Renal cortical epithelial cell (primary cell): ENCODE data around the gene SCN1B. TPM values are rescaled to one million over a fixed set of nuclear protein-coding genes. Genes with fewer than 3 reads are reported as not detected.

Source experiments
- DNase-seq: peaks from one replicate; pipeline ENCODE4 v3.0.0-alpha.2; 2011; ENCODE audit warnings: low read depth
- total RNA-seq: library from RNA; depleted of rRNA; stranded (reverse); fragments of >200 nt; gene quantifications from 2 replicates; pipeline ENCODE4 v1.2.3, GENCODE V29; 2014

Gene SCN1B
- total RNA-seq, 1 donor from 2014 or later, result 2.7 TPM

GRCh38 chr19:35053667-35054293 is 23.5 kb downstream of the SCN1B start:
- no peak for DNase-seq

DNA sequence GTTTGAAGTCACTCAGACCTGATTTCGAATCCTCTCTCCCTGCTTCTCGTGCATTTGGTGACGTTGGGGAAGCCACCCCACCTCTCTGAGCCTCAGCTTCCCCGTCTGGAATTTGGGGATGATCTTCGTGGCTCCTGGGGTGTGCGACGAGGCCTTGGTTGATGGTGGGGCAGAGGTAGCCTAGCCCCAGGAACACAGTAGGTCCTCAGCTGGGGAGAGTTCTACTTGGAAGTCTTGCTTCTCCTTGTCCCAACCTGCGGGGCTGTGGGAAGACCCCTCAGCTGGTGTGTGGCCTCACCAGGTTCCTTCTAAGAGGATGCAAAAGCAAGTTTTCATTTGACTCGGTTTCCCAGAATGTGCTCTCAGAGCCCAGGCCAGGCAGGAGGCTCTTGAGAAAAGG is 24.4 kb downstream of the SCN1B start:
- no peak for DNase-seq

DNA sequence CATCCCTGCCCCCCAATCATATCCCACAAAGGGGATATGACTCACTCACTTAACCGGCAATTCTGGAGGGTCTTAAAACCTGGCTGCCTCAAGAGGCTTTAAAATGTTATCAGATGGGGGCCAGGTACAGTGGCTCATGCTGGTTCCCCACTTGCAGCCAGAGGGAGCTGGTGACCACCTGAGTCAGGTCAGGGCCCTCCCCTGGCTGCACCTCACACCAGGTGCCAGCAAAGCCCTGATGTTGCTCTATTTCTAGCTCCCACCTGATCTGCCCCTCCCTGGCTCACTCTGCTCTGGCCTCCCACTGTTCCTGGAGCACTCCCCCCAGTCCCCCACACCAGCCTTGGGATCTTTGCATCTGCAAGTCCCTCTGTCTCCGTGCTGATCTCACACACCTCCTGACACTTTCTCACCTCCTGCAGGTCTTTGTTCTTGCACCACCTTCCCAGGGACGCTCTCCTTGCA is 25.5 kb downstream of the SCN1B start:
- no peak for DNase-seq

GRCh38 chr19:35056513-35057063 is 26.3 kb downstream of the SCN1B start:
- no peak for DNase-seq

- DNase-seq, result no peak
Observed at GRCh38 chr19:35058370-35058769, 28.1 kb downstream of the SCN1B start.

GRCh38 chr19:35059006-35059798 is 28.9 kb downstream of the SCN1B start:
- DNase-seq, result no peak

DNA sequence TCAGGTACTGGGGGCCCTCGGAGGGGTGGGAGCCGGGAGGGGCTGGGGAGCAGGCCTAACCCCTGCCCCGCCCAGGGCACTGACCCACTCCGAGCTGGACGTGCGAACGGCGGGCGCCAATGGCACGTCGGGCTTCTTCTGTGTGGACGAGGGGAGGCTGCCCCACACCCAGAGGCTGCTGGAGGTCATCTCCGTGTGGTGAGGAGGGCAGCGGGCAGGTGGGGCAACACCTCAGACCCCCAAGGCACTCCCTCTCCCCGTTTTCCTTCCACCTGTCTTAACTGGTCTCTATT is 29.5 kb downstream of the SCN1B start:
- no peak for DNase-seq

DNA sequence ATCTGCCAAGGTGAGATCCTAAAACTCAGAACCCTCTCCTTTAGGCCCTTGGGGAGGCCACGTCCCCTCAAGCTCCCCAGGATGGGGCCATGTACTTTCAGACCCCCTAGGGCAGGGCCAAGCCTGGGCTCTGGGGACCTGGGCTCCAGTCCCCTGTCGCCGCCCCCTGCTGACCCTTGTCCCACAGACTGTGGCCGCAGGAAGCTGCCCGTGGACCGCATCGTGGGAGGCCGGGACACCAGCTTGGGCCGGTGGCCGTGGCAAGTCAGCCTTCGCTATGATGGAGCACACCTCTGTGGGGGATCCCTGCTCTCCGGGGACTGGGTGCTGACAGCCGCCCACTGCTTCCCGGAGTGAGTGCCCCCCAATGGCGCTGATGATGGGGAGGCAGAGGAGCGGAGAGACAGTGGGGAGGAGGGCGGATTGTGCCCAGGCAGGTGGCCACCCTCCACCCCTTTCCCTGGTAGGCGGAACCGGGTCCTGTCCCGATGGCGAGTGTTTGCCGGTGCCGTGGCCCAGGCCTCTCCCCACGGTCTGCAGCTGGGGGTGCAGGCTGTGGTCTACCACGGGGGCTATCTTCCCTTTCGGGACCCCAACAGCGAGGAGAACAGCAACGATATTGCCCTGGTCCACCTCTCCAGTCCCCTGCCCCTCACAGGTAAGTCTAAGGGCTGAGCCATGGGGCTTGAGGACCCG is 30.0 kb downstream of the SCN1B start:
- no peak for DNase-seq

DNA sequence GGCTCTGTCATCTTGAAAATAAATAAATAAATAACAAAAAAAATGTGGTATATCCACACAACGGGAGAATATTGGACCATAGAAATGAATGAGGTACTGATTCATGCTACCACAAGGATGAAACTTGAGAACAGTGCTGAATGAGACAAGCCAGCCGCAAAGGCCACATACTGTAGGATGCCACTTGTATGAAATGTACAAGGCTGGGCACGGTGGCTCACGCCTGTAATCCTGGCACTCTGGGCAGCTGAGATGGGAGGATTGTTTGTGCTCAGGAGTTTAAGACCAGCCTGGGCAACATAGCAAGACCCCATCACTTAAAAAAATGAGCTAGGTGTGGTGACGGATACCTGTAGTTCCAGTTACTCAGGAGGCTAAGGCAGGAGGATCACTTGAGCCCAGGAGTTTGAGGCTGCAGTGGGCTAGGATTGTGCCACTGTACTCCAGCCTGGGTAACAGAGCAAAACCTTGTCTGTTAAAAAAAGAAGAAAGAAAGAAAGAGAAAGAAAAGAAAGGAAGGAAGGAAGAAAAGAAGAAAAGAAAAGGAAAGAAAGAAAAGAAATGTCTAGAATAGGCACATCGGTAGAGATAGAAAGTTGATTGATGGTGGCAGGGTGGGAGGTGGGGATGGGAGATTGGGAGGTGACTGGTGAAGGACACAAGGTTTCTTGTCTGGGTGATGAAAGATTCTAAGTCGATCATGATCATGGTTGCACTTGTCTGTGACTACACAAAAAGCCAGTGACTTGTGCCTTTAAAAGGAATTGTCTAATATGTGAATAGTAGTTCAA is 31.5 kb downstream of the SCN1B start:
- DNase-seq, result no peak

DNA sequence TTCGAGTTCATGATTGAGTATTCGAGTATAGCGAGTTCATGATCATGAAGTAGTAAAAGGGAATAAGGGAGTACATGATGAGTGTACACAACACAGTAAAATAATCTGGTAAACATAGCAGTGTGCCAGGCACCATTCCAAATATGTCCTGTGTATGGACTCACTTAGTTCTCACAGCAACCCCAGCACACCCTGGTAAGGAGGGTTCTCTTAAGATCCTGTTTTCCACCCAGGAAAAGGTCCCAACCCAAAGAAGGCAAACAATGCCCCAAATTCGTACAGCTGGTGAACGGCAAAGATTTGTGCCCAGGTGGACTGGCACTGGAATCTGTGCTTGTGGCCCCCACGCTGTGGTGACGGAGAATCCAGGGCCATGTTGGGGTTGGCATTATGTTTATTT is 32.7 kb downstream of the SCN1B start:
- no peak for DNase-seq

DNA sequence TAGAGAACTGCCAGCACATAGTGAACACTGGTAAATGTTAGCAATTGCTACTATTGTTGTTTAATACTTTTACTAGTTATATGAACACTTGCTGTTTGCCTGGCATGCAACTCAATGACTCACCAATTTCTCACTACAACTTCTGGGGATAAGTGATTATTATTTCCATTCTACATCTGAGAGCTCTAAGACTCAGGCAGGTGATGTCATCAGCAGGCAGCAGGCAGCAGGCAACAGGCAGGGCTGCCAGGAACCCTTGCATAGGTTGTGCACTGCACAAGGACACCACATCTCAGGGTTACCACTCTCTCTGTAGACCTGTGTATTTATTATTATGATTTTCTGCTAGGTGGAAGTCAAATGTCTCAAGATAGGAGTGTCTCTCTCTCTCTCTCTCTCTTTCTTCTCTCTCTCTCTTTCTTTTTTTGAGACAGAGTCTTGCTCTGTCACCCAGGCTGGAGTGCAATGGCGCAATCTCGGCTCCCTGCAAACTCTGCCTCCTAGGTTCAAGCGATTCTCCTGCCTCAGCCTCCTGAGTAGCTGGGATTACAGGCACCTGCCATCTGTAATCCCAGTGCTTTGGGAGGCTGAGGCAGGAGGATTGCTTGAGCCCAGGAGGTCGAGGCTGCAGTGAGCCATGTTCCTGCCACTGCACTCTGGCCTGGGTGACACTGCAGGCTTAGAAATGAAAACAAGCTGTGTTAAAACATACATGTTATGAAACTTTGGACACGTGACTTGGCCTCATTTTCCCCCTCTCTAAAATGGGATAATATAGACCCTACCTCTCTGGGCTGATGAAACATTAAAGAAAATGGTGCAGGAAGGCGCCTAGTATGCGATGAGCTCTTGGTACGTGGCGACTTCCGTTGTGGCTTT is 33.9 kb downstream of the SCN1B start:
- peak; percentile 74 for DNase-seq

DNA sequence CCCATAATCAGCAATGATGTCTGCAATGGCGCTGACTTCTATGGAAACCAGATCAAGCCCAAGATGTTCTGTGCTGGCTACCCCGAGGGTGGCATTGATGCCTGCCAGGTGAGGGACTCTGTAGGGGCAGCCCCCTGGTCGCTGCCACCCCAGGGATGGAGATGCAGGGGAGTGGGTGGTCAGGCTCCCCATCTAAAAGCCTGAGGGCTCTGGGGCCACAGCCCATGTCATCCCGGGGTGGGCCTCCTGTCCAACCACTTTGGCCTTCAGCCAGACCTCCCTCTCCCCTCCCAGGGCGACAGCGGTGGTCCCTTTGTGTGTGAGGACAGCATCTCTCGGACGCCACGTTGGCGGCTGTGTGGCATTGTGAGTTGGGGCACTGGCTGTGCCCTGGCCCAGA is 35.3 kb downstream of the SCN1B start:
- no peak for DNase-seq

- no peak for DNase-seq
Observed at GRCh38 chr19:35066121-35066520, 35.9 kb downstream of the SCN1B start.

DNA sequence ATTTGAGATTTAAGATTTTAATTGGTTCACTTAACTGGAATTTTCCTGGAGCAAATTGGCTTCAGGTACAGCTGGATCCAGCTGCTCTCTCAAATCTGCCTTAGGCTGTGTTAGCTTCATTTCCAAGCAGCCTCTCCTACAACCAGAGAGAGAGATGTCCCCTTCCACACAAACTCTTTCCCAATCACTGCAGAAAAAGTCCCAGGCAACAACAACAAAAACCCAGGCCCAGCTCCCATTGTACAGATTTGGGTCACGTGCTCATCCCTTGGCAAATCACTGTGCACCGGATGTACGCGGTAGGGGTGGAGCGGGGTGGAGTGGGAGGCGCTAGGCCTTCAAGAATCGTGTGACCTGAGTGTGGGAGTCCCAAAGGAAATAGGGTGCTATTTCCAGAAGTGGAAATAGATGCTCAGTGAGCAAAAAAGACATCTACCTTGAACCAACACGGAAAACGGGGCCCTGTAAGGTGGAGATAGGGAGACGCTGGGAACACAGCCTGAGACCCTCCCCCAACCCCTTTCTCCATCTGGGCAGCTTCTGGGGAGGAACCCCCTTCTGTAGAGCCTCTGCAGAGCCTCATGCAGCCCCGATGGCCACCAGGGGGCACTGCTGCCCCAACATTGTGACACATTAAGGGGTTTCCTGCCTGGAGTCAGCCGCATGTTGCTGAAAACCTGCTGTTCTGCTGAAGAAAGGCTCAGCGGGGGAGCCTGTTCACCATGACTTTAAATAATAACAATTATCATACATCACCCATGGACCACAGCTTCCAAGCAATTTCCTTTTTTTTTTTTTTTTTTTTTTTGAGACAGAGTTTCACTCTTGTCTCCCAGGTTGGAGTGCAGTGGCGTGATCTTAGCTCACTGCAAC is 36.7 kb downstream of the SCN1B start:
- DNase-seq, result peak; percentile 50

DNA sequence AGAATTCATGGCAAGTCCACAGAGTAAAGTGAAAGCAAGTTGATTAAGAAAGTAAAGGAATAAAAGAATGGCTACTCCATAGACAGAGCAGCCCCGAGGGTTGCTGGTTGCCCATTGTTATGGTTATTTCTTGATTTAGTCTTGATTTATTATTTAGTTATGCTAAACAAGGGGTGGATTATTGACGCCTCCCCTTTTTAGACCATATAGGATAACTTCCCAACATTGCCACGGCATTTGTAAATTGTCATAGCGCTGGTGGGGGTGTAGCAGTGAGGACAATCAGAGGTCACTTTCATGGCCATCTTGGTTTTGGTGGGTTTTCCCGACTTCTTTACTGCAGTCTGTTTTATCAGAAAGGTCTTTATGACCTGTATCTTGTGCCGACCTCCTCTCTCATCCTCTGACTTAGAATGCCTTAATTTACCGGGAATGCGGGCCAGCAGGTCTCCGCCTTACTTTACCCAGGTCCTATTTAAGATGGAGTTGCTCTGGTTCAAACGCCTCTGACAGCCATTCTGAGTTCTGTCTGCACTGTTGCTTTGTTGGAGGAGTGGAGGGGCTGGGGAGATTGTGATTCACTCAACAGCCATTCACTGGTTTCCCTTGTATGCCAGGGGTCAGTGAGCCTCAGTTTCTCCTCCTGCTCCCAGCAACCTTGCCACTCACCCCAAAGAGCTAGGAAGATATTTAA is 38.8 kb downstream of the SCN1B start:
- no peak for DNase-seq

GRCh38 chr19:35069696-35070095 is 39.4 kb downstream of the SCN1B start:
- DNase-seq, result no peak

- no peak for DNase-seq
Observed at GRCh38 chr19:35070471-35070870, 40.2 kb downstream of the SCN1B start.

GRCh38 chr19:35073516-35073915 is 43.2 kb downstream of the SCN1B start:
- no peak for DNase-seq

DNA sequence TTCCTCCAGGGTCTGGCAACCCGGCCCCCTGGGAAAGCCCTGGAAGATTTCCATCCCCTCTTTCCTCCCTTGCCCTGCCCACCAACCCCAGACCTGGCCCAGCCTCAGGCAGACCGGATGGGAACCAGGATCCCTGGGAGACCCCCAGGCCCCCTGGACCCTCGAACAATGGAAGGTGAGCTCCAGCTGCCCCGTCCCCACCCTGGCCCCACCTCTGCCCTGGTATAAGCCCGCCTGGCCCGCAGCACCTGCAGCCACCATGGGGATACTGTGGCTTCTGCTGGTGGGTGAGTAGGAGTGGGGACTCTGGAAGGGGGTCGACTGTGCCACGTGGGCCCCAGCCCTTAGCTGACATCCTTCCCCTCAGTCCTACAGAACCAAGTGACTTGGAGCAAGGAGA is 43.7 kb downstream of the SCN1B start:
- DNase-seq, result no peak
